Measurements from ENCODE around the gene ACBD4. TPM values are rescaled to one million over a fixed set of nuclear protein-coding genes. Genes with fewer than 3 reads are reported as not detected.
A peak's percentile ranks its signal among the peaks of the same experiment; 100 is the strongest.

The ACBD4 gene
- total and polyA plus RNA-seq, 2 of the 13 experiments (the other 11 are each of a cell fraction or from before 2014, with no cell fraction given): 16.1 to 26.9 TPM

DNA sequence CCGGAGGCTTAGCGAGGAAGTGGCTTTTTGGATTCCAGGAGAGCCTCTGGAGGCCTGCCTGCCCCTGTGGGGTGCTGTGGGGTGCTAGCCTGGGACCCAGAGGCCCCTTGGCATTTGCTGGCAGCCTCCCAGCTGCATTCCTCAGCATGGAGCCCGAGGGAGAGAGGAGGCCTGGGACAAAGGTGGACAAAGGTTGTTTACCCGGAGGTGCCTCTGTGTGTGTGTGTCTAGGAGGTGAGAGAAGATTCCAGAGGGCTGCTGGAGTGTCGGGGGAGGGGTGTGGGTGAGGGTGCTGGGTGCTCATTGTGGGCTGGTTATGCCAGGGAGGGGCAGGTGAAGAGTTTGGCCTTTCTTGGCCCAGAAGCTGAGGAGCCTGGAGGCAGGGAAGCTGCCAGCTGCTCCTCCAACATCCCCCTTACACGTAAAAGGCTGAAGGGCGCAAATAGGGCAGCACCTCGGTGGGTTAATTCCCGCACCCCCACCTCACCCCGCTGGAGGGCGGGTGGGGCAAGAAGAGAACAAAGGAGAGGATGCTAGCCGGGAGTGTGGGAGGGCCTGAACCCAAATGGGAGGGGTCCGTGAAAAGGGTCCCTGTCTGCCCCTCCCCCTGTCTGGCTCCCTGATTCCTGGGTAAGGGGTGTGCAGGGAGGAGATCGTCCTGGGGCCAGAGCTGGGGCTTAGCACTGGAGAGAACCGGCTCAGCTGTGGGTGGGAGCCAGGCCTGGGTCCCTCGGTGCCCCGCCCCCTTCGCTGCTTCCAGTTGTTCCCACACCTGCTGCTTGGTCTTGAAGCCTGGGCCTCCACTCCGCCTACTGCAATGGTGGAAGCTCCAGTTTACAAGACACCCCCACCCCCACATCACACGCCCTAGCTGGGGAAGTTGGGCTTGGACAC lies 36.1 kb downstream of the ACBD4 start (continued):
- TF ChIP-seq, protein P1, sequence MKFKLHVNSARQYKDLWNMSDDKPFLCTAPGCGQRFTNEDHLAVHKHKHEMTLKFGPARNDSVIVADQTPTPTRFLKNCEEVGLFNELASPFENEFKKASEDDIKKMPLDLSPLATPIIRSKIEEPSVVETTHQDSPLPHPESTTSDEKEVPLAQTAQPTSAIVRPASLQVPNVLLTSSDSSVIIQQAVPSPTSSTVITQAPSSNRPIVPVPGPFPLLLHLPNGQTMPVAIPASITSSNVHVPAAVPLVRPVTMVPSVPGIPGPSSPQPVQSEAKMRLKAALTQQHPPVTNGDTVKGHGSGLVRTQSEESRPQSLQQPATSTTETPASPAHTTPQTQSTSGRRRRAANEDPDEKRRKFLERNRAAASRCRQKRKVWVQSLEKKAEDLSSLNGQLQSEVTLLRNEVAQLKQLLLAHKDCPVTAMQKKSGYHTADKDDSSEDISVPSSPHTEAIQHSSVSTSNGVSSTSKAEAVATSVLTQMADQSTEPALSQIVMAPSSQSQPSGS (CRISPR knock-in tag; IDR thresholded peaks at IDR 0.05): 0 out of 2 replicates have a peak, but pooled peaks have one; percentile 29
- TF ChIP-seq, protein P2, sequence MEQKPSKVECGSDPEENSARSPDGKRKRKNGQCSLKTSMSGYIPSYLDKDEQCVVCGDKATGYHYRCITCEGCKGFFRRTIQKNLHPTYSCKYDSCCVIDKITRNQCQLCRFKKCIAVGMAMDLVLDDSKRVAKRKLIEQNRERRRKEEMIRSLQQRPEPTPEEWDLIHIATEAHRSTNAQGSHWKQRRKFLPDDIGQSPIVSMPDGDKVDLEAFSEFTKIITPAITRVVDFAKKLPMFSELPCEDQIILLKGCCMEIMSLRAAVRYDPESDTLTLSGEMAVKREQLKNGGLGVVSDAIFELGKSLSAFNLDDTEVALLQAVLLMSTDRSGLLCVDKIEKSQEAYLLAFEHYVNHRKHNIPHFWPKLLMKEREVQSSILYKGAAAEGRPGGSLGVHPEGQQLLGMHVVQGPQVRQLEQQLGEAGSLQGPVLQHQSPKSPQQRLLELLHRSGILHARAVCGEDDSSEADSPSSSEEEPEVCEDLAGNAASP (CRISPR knock-in tag; IDR thresholded peaks at IDR 0.05; ENCODE audit: borderline replicate concordance): peak; percentile 73; the same call in 1 of the 2 replicates
- TF ChIP-seq, protein P3, sequence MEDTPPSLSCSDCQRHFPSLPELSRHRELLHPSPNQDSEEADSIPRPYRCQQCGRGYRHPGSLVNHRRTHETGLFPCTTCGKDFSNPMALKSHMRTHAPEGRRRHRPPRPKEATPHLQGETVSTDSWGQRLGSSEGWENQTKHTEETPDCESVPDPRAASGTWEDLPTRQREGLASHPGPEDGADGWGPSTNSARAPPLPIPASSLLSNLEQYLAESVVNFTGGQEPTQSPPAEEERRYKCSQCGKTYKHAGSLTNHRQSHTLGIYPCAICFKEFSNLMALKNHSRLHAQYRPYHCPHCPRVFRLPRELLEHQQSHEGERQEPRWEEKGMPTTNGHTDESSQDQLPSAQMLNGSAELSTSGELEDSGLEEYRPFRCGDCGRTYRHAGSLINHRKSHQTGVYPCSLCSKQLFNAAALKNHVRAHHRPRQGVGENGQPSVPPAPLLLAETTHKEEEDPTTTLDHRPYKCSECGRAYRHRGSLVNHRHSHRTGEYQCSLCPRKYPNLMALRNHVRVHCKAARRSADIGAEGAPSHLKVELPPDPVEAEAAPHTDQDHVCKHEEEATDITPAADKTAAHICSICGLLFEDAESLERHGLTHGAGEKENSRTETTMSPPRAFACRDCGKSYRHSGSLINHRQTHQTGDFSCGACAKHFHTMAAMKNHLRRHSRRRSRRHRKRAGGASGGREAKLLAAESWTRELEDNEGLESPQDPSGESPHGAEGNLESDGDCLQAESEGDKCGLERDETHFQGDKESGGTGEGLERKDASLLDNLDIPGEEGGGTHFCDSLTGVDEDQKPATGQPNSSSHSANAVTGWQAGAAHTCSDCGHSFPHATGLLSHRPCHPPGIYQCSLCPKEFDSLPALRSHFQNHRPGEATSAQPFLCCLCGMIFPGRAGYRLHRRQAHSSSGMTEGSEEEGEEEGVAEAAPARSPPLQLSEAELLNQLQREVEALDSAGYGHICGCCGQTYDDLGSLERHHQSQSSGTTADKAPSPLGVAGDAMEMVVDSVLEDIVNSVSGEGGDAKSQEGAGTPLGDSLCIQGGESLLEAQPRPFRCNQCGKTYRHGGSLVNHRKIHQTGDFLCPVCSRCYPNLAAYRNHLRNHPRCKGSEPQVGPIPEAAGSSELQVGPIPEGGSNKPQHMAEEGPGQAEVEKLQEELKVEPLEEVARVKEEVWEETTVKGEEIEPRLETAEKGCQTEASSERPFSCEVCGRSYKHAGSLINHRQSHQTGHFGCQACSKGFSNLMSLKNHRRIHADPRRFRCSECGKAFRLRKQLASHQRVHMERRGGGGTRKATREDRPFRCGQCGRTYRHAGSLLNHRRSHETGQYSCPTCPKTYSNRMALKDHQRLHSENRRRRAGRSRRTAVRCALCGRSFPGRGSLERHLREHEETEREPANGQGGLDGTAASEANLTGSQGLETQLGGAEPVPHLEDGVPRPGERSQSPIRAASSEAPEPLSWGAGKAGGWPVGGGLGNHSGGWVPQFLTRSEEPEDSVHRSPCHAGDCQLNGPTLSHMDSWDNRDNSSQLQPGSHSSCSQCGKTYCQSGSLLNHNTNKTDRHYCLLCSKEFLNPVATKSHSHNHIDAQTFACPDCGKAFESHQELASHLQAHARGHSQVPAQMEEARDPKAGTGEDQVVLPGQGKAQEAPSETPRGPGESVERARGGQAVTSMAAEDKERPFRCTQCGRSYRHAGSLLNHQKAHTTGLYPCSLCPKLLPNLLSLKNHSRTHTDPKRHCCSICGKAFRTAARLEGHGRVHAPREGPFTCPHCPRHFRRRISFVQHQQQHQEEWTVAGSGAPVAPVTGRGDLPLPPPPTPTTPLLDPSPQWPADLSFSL (CRISPR knock-in tag; IDR thresholded peaks at IDR 0.05): peak; percentile 59
- TF ChIP-seq ZNF446 (CRISPR knock-in tag; IDR thresholded peaks at IDR 0.05) (0 out of 2 replicates have a peak, but pooled peaks have one; percentile 15), BORCS8-MEF2B (CRISPR knock-in tag; IDR thresholded peaks at IDR 0.05) (peak; percentile 67; the same call in 1 of the 2 replicates), NPAS2 (CRISPR knock-in tag; IDR thresholded peaks at IDR 0.05; ENCODE audit: borderline replicate concordance) (no peak), ZNF207 (IDR thresholded peaks at IDR 0.05; ENCODE audit: borderline replicate concordance) (no peak), PCBP1 (IDR thresholded peaks at IDR 0.05; ENCODE audit: borderline replicate concordance, low read depth, low read length) (0 out of 2 replicates have a peak, but pooled peaks have one; percentile 66), ZBTB21 (CRISPR knock-in tag; IDR thresholded peaks at IDR 0.05) (no peak), GABPA (IDR thresholded peaks at IDR 0.05; ENCODE audit: low read depth, low read length) (no peak), GABPA (CRISPR knock-in tag; IDR thresholded peaks at IDR 0.05; ENCODE audit: low read depth) (peak; percentile 50), MATR3 (CRISPR knock-in tag; IDR thresholded peaks at IDR 0.05) (no peak), ZNF564 (CRISPR knock-in tag; IDR thresholded peaks at IDR 0.05) (peak; percentile 84; the same call in 1 of the 2 replicates), THAP11 (CRISPR knock-in tag; IDR thresholded peaks at IDR 0.05) (peak; percentile 87), SSRP1 (CRISPR knock-in tag; IDR thresholded peaks at IDR 0.05) (peak; percentile 55), GZF1 (CRISPR knock-in tag; IDR thresholded peaks at IDR 0.05) (no peak), SAFB2 (CRISPR knock-in tag; IDR thresholded peaks at IDR 0.05; ENCODE audit: borderline replicate concordance, low read depth) (peak; percentile 25; the same call in 1 of the 2 replicates), HDAC1 (CRISPR knock-in tag; IDR thresholded peaks at IDR 0.05) (peak; percentile 91), ZNF792 (CRISPR knock-in tag; IDR thresholded peaks at IDR 0.05) (peak; percentile 64)
- TF ChIP-seq, protein P4, sequence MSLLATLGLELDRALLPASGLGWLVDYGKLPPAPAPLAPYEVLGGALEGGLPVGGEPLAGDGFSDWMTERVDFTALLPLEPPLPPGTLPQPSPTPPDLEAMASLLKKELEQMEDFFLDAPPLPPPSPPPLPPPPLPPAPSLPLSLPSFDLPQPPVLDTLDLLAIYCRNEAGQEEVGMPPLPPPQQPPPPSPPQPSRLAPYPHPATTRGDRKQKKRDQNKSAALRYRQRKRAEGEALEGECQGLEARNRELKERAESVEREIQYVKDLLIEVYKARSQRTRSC (CRISPR knock-in tag; IDR thresholded peaks at IDR 0.05; ENCODE audit: low read depth): no peak
